Pons (tissue), 1 donor: Measurements from ENCODE around the gene BMPER.

Source experiments
- DNase-seq: peaks from one replicate; pipeline ENCODE4 v3.0.0-alpha.2; 2016; ENCODE audit warnings: low spot score

BMPER gene

GRCh38 chr7:33888166-33888565 lies 17.2 kb upstream of the BMPER start:
- DNase-seq = no peak

- no peak for DNase-seq
Observed at GRCh38 chr7:33892945-33893344, 12.4 kb upstream of the BMPER start.

GRCh38 chr7:33893377-33893776 lies 12.0 kb upstream of the BMPER start:
- no peak for DNase-seq

GRCh38 chr7:33895025-33895804 lies 10.1 kb upstream of the BMPER start:
- peak; percentile 66 for DNase-seq

- DNase-seq = no peak
Observed at GRCh38 chr7:33900501-33900900, 4.8 kb upstream of the BMPER start.

- no peak for DNase-seq
Observed at GRCh38 chr7:33901199-33901598, 4.1 kb upstream of the BMPER start.

- no peak for DNase-seq
Observed at GRCh38 chr7:33901847-33902246, 3.5 kb upstream of the BMPER start.

- no peak for DNase-seq
Observed at GRCh38 chr7:33902746-33903145, 2.6 kb upstream of the BMPER start.

GRCh38 chr7:33903791-33904680 lies 1.3 kb upstream of the BMPER start:
- peak; percentile 6 for DNase-seq

- DNase-seq = no peak
Observed at GRCh38 chr7:33904681-33905388, 504 bp upstream of the BMPER start.

- no peak for DNase-seq
Observed at GRCh38 chr7:33906697-33907096, 1.4 kb downstream of the BMPER start.

- no peak for DNase-seq
Observed at GRCh38 chr7:33907625-33908024, 2.3 kb downstream of the BMPER start.

GRCh38 chr7:33909318-33909717 lies 4.0 kb downstream of the BMPER start:
- no peak for DNase-seq

GRCh38 chr7:33909755-33910154 lies 4.4 kb downstream of the BMPER start:
- no peak for DNase-seq

GRCh38 chr7:33910756-33911155 lies 5.4 kb downstream of the BMPER start:
- DNase-seq = no peak

- DNase-seq = no peak
Observed at GRCh38 chr7:33916357-33917081, 11.2 kb downstream of the BMPER start.

- DNase-seq = no peak
Observed at GRCh38 chr7:33917661-33918060, 12.3 kb downstream of the BMPER start.

- DNase-seq = no peak
Observed at GRCh38 chr7:33918438-33919143, 13.3 kb downstream of the BMPER start.

GRCh38 chr7:33919449-33919848 lies 14.1 kb downstream of the BMPER start:
- DNase-seq = no peak

GRCh38 chr7:33921216-33921938 lies 16.0 kb downstream of the BMPER start:
- DNase-seq = no peak

- DNase-seq = no peak
Observed at GRCh38 chr7:33922820-33923219, 17.5 kb downstream of the BMPER start.
